Muscle of leg (tissue), 11 donors: ENCODE measurements around the gene LMX1B. TPM values are rescaled to one million over a fixed set of nuclear protein-coding genes. Genes with fewer than 3 reads are reported as not detected.

ENCODE experiments used
- DNase-seq: peaks from one replicate; pipeline ENCODE4 v3.0.0; 2013
- H3K27ac ChIP-seq: one replicate; pipeline ENCODE4 v1.5.1; 2013; ENCODE audit warnings: mild to moderate bottlenecking, low read length, control low read depth
- H3K27me3 ChIP-seq: one replicate; pipeline ENCODE4 v1.6.1; 2013; ENCODE audit warnings: low read length; ENCODE audit not compliant: control insufficient read depth, insufficient read depth
- H3K36me3 ChIP-seq: one replicate; pipeline ENCODE4 v1.6.1; 2013; ENCODE audit warnings: low read length; ENCODE audit not compliant: control insufficient read depth, insufficient read depth
- H3K4me1 ChIP-seq: one replicate; pipeline ENCODE4 v1.6.1; 2013; ENCODE audit warnings: low read length; ENCODE audit not compliant: control insufficient read depth, insufficient read depth
- H3K4me3 ChIP-seq: one replicate; pipeline ENCODE4 v1.5.1; 2013; ENCODE audit warnings: low read length, control low read depth
- H3K9me3 ChIP-seq: replicated peaks from 2 replicates; pipeline ENCODE4 v1.6.1; 2013; ENCODE audit warnings: low read depth, low read length; ENCODE audit not compliant: control insufficient read depth
- WGBS: methylation state at CpG from one replicate; pipeline ENCODE4 v1.1.5; 2013; ENCODE audit warnings: missing lambda C conversion rate; ENCODE audit not compliant: insufficient coverage; 5-methylcytosine and 5-hydroxymethylcytosine counted together
- polyA plus RNA-seq, 8 donors: library from polyadenylated mRNA; unstranded; fragments of 120-200 nt; gene quantifications; one replicate each; pipeline versions ENCODE4 v1.2.1 to v1.2.3, GENCODE V29; 2013; ENCODE audit warnings: inconsistent platforms in 1 of 8, low replicate concordance in 1 of 8; ENCODE audit not compliant: insufficient read length in 8 of 8, insufficient read depth in 1 of 8
- total RNA-seq: library from RNA; stranded (reverse); fragments of 120-200 nt; gene quantifications from one replicate; pipeline ENCODE4 v1.2.4, GENCODE V29; 2013

LMX1B gene
- total and polyA plus RNA-seq, 9 donors: 0.16 to 2.1 (median 1.0) TPM

- H3K9me3 ChIP-seq: no peaks in the 10 kb centered on the region
- H3K4me1 ChIP-seq: peaks cover 27% of the 10 kb centered on the region
- DNase-seq: no peak
- no peaks in the 10 kb centered on the region for H3K36me3 ChIP-seq
- 76% methylated on average over 8 of the region's 11 CpGs for WGBS
- H3K27me3 ChIP-seq: peaks cover 15% of the 10 kb centered on the region
- no peak overlapping the region for H3K4me3 ChIP-seq
- H3K27ac ChIP-seq: no peak overlapping the region
Observed at GRCh38 chr9:126658956-126659555, 45.3 kb downstream of the LMX1B start.

GRCh38 chr9:126661122-126661520 is 47.4 kb downstream of the LMX1B start:
- Histone ChIP-seq H3K27me3 (peaks cover 17% of the 10 kb centered on the region), H3K4me3 (no peak overlapping the region), H3K27ac (no peak overlapping the region), H3K9me3 (no peaks in the 10 kb centered on the region), H3K4me1 (peaks cover 47% of the 10 kb centered on the region), H3K36me3 (no peaks in the 10 kb centered on the region)
- DNase-seq: no peak
- 87% methylated on average over 15 of the region's 17 CpGs for WGBS

- WGBS: 29% methylated on average over 8 of the region's 15 CpGs
- Histone ChIP-seq H3K36me3 (no peaks in the 10 kb centered on the region), H3K27ac (peak overlapping the region; percentile 3), H3K4me1 (peaks cover 48% of the 10 kb centered on the region), H3K27me3 (peaks cover 17% of the 10 kb centered on the region), H3K9me3 (no peaks in the 10 kb centered on the region), H3K4me3 (no peak overlapping the region)
- DNase-seq: peak; percentile 70
Observed at GRCh38 chr9:126661521-126662251, 48.0 kb downstream of the LMX1B start.

- WGBS: 35% methylated on average over 6 of the region's 7 CpGs
- no peaks in the 10 kb centered on the region for H3K9me3 ChIP-seq
- DNase-seq: peak; percentile 41
- no peak overlapping the region for H3K27ac ChIP-seq
- no peak overlapping the region for H3K4me3 ChIP-seq
- H3K27me3 ChIP-seq: peaks cover 26% of the 10 kb centered on the region
- H3K36me3 ChIP-seq: no peaks in the 10 kb centered on the region
- peaks cover 48% of the 10 kb centered on the region for H3K4me1 ChIP-seq
Observed at GRCh38 chr9:126663661-126664072, 49.9 kb downstream of the LMX1B start.

- Histone ChIP-seq H3K36me3 (no peaks in the 10 kb centered on the region), H3K27me3 (peaks cover 36% of the 10 kb centered on the region), H3K27ac (no peak overlapping the region), H3K4me1 (peaks cover 48% of the 10 kb centered on the region), H3K4me3 (peak overlapping the region; percentile 15), H3K9me3 (no peaks in the 10 kb centered on the region)
- DNase-seq: peak; percentile 37
- 7% methylated on average over 9 of the region's 25 CpGs for WGBS
Observed at GRCh38 chr9:126664900-126665643, 51.3 kb downstream of the LMX1B start.

- no peak overlapping the region for H3K27ac ChIP-seq
- H3K27me3 ChIP-seq: peaks cover 36% of the 10 kb centered on the region
Observed at GRCh38 chr9:126665644-126666035, 51.9 kb downstream of the LMX1B start.

GRCh38 chr9:126666155-126666803 is 52.6 kb downstream of the LMX1B start:
- Histone ChIP-seq H3K9me3 (no peaks in the 10 kb centered on the region), H3K27ac (no peak overlapping the region), H3K4me1 (peaks cover 51% of the 10 kb centered on the region), H3K36me3 (no peaks in the 10 kb centered on the region), H3K27me3 (peaks cover 36% of the 10 kb centered on the region), H3K4me3 (no peak overlapping the region)
- 73% methylated on average over 13 of the region's 13 CpGs for WGBS
- DNase-seq: no peak

More at GRCh38 chr9:126665644-126666035, 51.9 kb downstream of the LMX1B start:
- Histone ChIP-seq H3K36me3 (no peaks in the 10 kb centered on the region), H3K4me3 (no peak overlapping the region), H3K4me1 (peaks cover 48% of the 10 kb centered on the region), H3K9me3 (no peaks in the 10 kb centered on the region)
- DNase-seq: no peak
- WGBS: 31% methylated on average over 6 of the region's 15 CpGs

GRCh38 chr9:126667190-126668055 is 53.7 kb downstream of the LMX1B start:
- no peak for DNase-seq
- H3K4me1 ChIP-seq: peaks cover 49% of the 10 kb centered on the region
- WGBS: 52% methylated on average over 10 of the region's 15 CpGs

GRCh38 chr9:126668058-126668457 is 54.3 kb downstream of the LMX1B start:
- H3K9me3 ChIP-seq: no peaks in the 10 kb centered on the region
- no peak overlapping the region for H3K27ac ChIP-seq
- no peaks in the 10 kb centered on the region for H3K36me3 ChIP-seq
- H3K4me3 ChIP-seq: no peak overlapping the region
- 77% methylated on average over 1 of the region's 3 CpGs for WGBS
- DNase-seq: no peak
- H3K4me1 ChIP-seq: peaks cover 43% of the 10 kb centered on the region
- H3K27me3 ChIP-seq: peaks cover 53% of the 10 kb centered on the region

More at GRCh38 chr9:126667190-126668055, 53.7 kb downstream of the LMX1B start:
- Histone ChIP-seq H3K27ac (no peak overlapping the region), H3K36me3 (no peaks in the 10 kb centered on the region), H3K27me3 (peaks cover 46% of the 10 kb centered on the region), H3K4me3 (no peak overlapping the region), H3K9me3 (no peaks in the 10 kb centered on the region)
